DMS 273 treated with DMSO at 0.1 percent for 48 hours (cell line): ENCODE results near the gene PRKCG.

Source experiments
- DNase-seq: peaks from one replicate; lab custom pipeline; 2025; lab: John Stamatoyannopoulos, UW

The PRKCG gene

DNA sequence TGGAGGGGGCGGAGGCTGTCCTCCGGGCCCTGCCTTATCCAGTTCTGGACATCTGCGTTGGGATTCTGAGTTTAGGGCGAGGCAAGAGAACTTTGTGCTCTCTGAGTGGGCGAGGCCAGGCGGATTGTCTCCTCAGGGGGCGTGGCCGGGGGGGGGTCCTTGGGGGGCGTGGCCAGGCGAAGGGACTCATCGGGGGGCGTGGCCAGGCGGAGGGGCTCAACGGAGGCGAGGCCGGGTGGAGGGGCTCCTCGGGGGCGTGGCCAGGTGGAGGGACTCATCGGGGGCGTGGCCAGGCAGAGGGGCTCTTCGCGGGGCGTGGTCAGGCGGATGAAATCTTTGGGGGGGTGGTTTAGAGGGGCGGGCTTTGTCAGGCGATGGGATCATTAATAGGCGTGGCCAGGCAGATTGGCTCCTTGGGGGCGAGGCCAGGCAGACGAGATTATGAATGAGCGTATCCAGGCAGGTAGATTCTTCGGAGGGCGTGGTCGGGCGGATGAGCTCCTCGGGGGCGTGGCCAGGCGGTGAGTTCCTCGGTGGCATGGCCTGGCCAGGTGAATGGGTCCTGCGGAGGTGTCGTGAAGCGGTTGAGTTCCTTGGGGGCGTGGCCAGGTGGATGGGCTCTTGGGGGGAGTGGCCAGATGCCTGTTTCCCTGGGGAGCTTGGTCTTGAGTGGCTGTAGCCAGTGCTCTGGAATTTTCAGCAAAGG is 16.8 kb downstream of the PRKCG start:
- no peak for DNase-seq

DNA sequence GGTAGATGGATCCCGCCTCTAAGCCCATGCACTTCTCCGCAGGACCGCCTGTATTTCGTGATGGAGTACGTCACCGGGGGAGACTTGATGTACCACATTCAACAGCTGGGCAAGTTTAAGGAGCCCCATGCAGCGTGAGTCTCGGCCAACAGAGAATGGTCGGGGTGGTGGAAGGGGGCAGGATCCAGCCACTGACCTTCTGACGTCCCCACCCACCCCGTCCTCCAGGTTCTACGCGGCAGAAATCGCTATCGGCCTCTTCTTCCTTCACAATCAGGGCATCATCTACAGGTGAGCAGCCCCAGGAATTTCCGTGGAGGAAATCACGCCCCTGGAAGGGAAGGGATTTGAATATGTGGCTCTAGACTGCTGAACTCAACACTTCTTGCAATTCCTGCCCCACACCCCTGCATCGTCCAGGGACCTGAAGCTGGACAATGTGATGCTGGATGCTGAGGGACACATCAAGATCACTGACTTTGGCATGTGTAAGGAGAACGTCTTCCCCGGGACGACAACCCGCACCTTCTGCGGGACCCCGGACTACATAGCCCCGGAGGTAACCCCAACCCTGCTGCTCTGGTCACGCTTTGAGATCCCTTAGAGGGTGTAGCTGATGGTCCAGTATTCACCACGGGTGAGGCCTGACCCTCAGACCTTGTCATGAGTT is 18.3 kb downstream of the PRKCG start:
- no peak for DNase-seq

DNA sequence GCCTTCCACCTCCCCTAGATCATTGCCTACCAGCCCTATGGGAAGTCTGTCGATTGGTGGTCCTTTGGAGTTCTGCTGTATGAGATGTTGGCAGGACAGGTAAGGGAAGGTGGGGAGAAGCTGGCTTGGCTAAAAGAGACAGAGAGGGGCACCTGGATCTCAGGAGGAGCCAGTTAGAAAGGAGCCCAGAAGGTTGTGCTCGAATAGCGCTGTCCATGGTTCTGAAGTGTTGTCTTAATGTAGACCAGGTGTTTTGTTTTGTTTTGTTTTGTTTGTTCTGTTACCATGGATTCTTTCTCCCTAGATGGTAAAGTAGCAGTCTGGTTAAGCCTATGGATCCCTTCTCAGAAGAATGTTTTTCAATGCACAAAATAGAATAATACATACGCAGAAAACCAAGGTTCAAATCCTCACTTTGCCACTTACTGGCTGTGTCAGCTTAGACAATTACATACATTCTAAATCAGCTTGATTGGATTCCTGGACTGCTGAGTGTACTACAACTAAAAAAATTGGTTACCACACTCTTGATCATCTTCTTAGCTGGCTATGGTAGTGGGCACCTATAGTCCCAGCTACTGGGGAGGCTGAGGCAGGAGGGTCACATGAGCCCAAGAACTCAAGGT is 21.2 kb downstream of the PRKCG start:
- DNase-seq: no peak

DNA sequence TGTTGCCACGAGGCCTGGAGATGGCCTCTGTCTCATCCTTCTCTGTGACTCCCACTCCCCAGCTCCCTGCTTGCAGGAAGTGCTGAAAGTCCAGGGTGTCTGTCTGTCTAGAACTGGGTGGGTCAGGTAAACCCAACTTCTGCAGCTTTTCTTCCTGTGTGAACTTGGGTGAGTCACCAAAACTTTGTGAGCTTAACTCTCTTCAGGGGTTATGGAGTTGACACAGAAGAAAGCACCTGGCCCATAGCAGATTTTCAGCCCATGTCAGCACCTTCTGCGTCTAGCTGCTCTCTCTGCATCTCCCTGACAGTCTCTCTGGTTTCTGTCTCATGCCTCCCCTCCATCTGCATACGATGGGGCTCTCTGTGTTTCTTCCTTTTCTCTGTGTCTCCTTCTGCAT is 22.9 kb downstream of the PRKCG start:
- DNase-seq: no peak

DNA sequence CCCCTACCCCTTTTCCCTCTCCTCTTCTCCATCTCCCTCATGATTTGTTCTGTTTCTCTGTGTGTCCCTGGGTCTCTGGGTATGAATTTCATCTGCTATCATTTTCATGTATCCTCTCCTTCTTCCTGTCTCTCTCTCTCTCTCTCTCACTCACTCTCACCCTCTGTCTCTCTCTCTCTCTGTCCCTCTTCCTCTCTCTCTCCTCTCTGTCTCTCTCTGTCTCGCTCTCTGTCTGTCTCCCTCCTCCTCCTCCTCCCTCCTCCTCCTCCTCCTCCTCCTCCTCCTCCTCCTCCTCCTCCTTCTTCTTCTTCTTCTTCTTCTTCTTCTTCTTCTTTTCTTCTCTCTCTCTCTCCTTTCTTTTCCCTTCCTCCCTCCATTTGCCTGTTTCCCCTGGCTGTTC is 23.8 kb downstream of the PRKCG start:
- DNase-seq: no peak

DNA sequence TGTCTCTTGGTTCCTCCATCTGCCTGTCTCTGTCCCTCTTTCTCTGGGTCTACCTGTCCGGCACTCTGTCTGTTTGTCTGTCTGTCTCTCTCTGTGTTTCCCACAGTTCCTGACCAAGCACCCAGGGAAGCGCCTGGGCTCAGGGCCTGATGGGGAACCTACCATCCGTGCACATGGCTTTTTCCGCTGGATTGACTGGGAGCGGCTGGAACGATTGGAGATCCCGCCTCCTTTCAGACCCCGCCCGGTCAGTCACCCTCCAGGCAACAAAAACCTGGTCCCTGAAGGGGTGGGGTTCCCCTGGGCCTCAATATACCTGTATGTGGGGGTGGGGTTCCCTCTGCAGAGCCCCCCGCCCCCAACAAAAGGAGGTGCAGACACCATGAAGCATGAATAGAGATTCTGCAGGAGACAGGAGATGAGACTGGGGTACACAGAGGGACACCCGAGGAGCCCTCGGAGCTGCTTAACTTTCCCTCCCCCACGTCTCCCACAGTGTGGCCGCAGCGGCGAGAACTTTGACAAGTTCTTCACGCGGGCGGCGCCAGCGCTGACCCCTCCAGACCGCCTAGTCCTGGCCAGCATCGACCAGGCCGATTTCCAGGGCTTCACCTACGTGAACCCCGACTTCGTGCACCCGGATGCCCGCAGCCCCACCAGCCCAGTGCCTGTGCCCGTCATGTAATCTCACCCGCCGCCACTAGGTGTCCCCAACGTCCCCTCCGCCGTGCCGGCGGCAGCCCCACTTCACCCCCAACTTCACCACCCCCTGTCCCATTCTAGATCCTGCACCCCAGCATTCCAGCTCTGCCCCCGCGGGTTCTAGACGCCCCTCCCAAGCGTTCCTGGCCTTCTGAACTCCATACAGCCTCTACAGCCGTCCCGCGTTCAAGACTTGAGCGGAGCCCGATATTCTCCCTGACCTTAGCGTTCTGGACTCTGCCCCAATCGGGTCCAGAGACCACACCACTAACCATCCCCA is 24.5 kb downstream of the PRKCG start:
- DNase-seq: no peak

DNA sequence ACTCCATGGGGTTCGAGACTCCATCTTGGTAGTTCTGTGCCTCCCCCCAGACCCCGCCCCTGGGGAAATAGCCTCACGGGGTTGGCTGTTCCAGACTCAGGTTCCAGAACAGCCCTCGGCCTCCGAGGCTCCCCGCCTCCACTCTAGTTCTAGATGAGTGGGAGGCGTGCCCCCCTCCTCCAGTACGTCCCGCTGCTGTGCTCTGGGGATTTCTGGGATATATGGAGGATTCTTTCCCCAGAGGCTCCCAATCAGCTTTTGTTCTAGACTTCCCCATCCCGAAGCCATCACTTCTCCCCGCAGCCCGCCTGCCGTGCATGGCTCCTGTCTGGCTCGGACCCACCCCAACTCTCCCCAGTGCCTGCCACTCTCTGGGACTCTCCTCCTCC is 25.2 kb downstream of the PRKCG start:
- DNase-seq: no peak

DNA sequence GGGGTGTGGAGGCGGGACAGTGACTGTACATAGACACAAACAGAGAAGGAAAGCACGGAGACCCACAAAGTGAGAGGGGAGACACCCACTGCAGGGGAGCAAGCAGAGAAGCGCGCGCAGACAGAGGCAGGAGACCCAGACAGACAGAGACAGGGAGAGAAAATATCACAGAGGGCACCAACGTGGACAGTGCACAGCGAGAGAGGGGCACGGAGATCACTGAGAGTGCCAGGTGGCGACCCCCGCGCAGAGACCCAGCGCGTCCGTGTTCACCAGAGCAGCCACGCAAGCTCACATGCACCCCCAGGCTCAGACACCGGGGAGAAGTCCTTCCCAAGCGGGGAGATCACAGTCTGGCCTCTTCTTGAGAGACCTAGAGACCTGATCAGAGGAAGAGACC is 25.7 kb downstream of the PRKCG start:
- DNase-seq: no peak

DNA sequence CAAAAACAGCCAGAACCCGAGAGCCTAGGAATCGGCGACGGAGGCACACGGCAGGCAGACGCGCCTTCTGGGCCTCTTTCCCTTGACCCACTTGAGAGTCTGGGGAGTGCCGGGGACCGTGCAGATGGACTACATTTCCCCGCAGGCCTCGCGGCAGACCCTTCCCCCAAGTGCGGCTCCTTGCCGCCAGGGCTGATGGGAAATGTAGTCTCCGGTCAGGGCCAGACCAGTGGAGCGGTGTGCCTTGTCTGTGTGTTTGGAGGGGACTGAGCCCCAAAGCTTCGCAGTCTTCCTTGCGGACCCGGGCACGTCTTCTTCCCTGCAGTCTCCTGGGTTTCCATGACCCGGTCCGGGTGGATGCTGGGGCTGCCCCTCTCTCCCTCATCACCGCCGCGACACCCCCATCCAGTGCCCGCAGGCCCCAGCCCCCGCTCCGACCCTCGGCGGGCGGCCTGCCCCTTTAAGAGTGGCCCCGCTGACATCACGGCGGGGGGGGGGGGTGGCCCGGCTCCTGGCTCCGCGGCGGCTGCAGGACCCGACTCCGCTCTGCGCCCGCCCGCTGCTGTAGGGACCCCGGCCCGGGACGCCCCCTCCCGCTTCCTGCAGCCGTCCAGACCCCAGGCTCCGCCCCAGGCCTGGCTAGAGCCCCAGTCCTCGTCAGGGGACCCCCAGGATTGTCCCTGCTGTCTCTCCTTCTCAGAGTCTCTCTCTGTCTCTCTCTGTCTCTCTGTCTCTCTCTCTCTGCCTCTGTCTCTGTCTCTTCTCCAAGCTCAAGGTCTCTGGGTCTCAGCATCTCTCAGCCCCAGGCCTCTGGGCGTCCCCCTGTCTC is 26.3 kb downstream of the PRKCG start:
- DNase-seq: no peak

DNA sequence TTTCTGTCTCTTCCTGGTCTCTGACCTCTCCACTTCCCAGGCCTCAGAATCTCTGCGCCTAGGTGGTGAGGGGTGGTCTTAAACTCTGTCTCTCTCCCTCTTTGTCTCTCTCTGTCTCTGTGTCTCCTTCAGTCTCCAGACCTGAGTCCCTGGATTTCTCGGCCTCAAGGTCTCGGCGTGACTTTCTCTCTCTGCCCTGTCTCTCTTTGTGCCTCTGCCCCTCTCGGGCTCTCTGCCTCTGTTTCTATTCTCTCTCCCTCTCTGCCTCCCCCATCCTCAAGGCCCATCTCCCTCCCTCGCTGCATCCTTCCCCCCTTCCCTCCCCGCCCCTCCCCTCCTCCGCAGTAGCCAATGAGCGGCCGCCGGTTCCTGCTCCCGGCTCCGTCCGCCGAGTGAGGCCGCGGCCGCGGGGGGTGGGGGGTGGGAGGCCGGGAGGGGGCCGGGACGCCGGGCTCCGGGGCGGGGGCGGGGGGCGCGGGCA is 27.0 kb downstream of the PRKCG start, which contains the start of gene CACNG7:
Gene CACNG7 (plus strand): TSS at position 344 of the 481 bp plus-strand sequence. CDS start 3,554 bp downstream, outside the sequence.
- DNase-seq: no peak

DNA sequence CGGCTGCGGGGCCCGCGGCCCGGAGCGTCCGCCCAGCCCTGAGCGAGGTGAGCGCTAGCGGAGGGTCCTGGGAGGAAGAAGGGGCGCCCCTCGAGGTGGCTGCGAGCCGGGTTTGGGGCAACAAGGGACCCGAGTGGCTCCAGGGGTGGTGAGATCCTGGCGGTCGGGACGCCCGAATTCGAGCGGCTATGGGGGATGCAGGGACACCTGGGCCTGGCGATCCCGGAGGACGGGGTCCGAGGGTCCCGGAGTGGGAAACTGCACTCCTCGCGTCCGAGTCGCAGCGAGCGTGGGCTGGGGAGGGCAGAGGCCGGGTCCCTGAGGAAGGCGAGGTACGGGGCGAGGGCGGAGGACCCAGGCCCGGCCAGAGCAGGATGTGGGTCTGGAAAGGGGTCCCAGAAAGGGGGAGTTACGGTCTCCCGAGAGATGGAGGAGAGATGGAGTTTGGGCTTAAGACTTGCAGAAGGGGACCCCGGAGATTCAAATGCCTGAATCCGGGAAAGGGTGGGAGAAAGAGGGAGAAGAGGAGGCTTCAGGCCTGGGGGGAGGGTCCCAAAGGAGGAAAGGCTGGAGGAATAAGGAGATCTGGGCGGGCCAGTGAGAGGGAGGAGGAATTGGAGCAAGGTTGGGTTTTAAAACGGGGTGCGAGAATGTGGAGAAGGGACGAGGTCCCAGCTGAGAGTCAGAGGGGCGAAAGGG is 27.6 kb downstream of the PRKCG start:
- no peak for DNase-seq

DNA sequence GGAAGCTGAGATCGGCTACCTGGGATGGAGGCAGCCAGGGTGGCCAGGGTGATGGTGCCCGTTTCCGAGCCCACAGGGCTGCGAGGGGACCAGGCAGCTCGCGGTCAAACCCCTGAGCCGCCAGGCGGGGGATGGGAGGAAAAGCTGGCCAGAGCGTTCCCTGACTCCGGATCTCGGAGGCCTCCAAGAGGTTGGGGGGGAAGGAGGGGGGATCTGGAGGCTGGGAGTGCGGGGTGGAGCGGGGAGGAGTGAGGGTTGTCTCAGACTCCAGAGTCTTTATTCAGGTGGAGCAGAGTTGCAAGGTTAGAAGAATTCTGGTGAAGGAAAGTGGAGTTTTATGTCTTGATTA is 28.1 kb downstream of the PRKCG start:
- DNase-seq: no peak

DNA sequence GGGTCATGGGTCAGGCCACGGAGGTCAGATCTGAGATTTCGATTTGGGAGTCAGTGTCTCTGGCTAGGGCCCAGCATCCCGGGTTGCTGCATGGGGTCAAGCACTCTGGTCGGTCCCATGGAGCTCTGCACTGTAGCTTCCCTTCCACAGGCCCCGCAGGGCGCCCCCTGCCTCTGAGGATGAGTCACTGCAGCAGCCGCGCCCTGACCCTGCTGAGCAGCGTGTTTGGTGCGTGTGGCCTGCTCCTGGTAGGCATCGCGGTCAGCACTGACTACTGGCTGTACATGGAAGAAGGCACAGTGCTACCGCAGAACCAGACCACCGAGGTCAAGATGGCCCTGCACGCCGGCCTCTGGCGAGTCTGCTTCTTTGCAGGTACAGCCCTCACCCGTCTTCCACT is 30.7 kb downstream of the PRKCG start:
- no peak for DNase-seq

DNA sequence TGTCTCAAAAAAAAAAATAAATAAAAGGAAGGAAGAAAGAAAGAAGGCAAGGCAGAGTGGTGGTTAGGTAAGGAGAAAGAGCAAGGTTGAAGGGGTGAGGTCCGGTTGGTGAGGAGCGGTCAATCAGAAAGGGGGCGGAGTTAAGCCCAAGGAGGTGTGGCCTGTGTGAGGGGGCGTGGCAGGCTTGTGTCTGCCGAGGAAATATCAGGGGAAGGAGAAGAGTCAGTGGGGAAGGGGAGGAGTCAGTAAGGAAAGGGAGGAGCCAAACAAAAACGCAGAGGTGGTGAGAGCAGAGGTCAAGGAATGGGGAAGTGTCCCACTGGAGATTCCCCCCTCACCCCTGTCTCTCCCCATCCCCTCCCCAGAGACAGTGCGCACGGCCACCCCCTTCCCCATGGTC is 33.0 kb downstream of the PRKCG start:
- DNase-seq: no peak

DNA sequence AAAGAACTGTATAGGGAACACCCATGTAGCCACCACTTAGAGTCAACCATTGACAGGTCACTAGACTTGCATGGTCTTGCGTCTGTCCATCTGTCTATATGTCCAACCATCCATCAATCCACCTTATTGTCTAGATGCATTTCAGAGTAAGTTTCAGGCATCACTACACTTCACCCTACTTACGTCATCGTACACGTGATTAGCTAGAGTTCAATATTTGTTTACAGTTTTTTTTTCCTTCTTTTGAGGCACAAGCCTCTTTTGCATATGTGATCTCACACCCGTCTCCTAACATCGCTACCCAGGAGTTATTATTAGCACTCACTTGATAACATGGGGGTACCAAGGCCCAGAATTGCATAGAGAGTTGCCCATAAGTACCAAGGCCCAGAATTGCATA is 34.0 kb downstream of the PRKCG start:
- DNase-seq: no peak

DNA sequence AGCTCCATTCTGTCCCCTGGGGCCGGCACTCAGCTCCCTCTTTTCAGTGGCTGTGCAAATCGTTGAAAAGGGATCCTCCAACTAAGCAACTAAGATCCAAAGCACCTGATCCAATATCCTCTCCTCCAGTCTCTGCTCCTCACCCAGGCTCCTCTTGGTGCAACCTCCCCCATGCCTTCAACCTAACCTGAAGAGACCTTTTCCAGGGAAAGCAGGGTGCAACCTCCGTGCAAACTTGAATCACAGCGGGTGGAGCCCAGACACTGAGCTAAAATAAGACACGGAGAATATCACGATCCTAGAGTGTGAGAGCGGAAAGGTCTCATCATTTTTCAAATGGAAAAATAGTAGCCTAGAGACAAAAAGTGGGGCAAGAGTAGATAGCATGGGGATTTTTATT is 35.4 kb downstream of the PRKCG start:
- no peak for DNase-seq

DNA sequence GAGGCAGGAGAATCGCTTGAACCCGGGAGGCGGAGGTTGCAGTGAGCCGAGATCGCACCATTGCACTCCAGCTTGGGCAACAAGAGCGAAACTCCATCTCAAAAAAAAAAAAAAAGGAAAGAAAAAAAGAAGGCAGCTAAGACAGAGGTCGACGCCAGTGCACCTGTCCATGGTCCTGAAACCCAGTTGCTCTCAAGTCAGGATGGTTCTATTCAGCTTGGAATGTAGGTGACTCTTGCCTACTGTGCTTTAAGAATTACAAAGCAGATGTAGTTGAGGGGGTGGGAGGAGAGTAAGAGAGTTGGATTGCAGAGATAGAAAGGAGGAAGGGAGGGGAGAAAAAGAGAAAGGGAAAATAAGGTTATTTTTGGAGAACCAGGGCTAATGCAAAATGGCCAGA is 45.7 kb downstream of the PRKCG start:
- DNase-seq: no peak

DNA sequence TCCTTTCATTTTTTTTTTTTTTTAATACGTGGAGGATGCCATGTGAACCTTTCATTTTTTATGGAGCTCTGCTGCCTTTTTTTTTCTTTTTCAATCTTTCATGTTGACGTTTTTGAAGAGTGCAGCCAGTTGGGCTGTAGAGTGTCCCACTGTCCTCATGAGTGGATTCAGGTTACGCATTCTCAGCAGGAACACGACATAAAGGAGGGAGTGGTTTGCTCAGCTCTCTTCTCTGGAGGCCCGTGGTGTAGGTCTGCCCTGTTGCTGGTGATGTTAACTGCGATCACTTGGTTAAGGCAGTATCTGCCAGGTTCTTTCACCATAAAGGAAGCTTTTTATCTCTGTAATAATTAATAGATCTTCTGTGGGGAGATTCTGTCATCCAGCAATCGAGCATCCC is 54.0 kb downstream of the PRKCG start:
- no peak for DNase-seq

DNA sequence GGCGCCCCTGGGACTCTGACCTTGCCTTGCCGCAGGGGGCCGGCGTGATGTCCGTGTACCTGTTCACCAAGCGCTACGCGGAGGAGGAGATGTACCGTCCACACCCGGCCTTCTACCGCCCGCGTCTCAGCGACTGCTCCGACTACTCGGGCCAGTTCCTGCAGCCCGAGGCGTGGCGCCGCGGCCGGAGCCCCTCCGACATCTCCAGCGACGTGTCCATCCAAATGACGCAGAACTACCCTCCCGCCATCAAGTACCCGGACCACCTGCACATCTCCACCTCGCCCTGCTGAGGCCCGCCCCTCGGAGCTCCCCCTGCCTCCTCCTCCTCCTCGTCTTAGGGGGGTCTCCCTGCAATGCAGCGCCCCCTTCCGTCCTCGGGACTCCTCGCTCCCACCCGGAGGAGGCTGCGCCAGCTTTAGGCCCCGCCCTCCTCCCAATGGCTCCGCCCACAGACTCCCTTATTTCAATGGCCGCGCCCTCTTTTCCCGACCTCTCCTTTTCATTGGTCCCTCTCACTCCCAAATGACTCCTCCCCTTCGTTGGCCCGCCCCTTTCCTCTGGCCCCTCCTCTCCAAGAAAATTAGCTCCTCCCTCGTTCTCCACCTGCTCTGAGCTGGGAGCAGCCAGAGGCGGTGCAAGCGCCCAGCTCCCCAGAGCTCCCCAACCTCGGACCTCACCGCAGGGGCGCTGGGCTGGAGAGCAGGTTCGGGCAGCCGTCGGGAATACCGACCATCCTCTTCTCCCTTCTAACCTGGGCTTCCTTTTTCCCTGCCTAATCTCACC is 60.2 kb downstream of the PRKCG start:
- no peak for DNase-seq

DNA sequence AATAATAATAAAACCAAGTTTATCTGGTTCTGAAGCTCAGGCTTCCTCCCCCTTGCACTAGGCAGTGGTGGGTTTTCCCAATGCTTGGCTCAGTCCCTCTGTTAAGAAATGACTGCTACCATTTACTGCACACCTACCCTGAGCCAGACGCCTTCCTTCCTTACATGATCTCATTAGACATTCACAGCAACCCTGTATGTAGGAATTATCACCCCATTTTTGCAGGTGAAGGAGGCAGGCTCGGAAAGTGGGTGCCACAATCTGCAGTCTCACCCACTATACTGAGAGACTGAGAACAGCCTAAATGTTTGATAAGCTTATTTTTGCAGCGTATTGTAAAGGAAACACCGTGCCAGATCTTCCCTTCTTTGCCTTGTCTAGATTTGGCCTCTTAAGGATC is 62.4 kb downstream of the PRKCG start:
- DNase-seq: no peak
